HG03060 (cell line): Measurements from ENCODE around the gene R3HDM4.
"Not testable (repeated sequence)": the region's sequence is repeated elsewhere in the genome, so short reads cannot be mapped to it uniquely, and the experiment has no call there.

Experiments used
- ATAC-seq: cut with Tn5 transposase; IDR thresholded peaks from one replicate; pipeline ENCODE4 v1.9.1; 2021; ENCODE audit warnings: low read depth, moderate number of reproducible peaks; ENCODE audit not compliant: unreplicated experiment

R3HDM4 gene

GRCh38 chr19:878751-879561, 34.1 kb downstream of the R3HDM4 start:
- ATAC-seq, result not testable (repeated sequence)

- ATAC-seq, result not testable (repeated sequence)
Observed at GRCh38 chr19:877992-878660, 34.9 kb downstream of the R3HDM4 start.

- no peak for ATAC-seq
Observed at GRCh38 chr19:876780-877314, 36.2 kb downstream of the R3HDM4 start.

- no peak for ATAC-seq
Observed at GRCh38 chr19:876089-876488, 36.9 kb downstream of the R3HDM4 start.

GRCh38 chr19:875265-875879, 37.6 kb downstream of the R3HDM4 start:
- no peak for ATAC-seq

- ATAC-seq, result no peak
Observed at GRCh38 chr19:873561-874041, 39.4 kb downstream of the R3HDM4 start.

DNA sequence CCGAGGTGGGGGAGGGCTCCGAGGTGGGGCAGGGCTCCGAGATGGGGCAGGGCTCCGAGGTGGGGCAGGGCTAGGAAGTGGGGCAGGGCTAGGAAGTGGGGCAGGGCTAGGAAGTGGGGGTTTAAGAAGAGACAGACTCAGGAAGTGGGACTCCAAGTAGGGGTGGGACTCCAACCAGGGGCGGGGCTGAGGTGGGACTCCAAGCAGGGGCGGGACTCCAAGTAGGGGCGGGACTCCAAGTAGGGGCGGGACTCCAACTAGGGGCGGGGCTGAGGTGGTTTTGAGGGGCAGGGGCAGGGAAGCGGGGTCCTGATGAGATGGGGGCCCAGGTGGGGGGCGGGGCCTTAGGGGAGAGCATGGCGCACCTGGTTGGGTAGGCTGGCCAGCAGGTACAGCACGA, 39.9 kb downstream of the R3HDM4 start:
- ATAC-seq, result no peak

DNA sequence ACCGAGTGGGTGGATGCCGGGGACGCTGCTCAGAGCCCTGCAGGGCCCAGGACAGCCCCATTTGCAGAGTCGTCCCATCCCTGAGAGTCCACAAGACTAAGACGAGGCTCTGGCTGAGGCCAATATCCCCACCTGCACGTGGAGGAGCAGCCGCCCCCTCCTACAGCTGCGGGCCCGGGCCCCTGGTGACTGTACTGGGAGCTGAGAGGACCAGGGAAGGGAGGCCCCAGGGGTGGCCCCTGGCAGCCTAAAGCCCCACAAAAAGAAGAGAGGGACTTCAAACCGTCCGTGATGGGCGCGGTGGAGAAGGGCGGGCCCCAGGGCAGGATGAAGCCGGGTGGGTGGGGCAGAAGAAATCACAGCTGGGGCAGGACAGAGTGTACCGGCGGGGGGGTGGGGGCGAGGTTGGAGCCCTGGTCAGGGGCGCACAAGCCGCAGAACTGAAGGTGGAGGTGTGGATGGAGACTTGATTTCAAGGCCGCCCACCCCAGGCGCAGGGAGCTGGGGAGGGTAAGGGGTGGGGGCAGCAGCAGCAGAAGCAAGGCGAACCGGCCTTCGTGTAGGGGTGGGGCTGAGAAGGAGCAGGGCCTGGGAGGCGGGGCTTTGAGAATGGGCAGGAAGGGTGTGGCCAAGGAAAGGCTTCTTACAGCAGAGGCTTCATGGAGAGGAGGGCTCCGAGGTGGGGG, 40.6 kb downstream of the R3HDM4 start:
- ATAC-seq, result no peak

DNA sequence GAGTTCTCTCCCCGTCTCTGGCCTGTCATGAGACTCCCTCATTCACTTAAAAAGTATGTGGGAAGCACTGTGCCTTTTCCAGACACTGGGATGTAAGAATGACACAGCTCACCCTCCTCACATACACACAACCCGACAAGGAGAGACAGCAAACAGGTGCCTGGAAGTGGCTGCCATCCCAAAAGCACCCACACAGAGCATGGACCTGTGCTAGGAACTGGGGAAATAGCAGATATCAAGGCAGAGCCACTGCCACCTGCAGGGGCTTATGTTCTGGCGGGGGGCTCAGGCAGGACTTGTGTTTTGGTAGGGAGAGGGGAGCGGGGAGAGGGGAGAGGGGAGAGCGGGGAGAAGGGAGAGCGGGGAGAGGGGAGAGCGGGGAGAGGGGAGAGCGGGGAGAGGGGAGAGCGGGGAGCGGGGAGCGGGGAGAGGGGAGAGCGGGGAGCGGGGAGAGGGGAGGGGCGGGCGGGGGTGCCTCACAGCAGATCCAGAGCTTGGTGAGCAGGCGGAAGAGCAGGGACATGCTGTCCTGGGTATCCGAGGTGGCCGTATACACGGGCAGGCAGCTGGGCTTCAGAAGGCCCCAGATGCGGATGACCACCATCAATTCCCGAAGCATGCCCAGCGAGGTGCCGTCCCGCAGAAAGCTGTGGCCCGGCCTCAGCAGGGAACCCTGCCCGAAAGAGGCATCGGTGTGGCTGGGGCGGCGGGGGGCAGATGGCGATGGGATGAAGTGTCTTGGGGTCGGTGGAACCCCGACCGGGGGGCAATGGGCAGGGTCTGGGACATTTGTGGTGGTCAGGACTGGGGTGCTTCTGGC, 41.4 kb downstream of the R3HDM4 start:
- no peak for ATAC-seq

DNA sequence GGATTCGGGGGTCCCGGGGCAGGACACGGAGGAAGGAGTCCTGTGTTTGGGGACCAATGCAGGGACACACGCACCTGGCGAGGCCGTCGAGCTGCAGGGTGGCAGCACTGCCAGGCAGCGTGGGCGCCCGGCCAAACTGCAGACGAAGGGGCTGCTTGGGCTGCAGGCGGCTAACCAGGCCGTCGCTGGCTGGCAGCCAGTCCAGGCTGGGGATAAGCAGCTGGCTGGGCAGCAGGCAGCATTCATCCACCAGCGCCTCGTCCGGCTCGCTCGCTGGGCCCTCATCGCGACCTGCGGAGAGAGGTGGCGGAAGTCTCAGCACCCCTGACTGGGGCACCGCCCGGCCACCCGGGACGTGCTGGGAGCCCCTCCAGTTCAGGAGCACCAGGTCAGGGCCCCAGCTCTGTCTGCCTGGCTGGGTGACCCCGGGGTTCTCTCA, 42.0 kb downstream of the R3HDM4 start:
- no peak for ATAC-seq

DNA sequence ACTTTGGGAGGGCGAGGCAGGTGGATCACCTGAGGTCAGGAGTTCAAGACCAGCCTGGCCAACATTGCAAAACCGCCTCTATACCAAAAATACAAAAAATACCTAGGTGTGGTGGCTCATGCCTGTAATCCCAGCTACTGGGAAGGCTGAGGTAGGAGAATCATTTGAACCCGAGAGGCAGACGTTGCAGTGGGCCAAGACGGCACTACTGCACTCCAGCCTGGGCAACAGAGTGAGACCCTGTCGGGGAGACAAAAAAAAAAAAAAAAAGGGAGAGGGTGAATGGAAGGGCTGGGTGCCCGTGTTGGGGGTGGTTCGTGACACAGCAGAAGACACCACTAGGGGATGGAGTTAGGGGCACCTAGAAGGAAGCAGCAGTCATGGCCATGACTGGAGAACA, 42.7 kb downstream of the R3HDM4 start:
- ATAC-seq, result no peak

- ATAC-seq, result no peak
Observed at GRCh38 chr19:869245-870177, 43.5 kb downstream of the R3HDM4 start.

- ATAC-seq, result no peak
Observed at GRCh38 chr19:868458-869244, 44.4 kb downstream of the R3HDM4 start.

DNA sequence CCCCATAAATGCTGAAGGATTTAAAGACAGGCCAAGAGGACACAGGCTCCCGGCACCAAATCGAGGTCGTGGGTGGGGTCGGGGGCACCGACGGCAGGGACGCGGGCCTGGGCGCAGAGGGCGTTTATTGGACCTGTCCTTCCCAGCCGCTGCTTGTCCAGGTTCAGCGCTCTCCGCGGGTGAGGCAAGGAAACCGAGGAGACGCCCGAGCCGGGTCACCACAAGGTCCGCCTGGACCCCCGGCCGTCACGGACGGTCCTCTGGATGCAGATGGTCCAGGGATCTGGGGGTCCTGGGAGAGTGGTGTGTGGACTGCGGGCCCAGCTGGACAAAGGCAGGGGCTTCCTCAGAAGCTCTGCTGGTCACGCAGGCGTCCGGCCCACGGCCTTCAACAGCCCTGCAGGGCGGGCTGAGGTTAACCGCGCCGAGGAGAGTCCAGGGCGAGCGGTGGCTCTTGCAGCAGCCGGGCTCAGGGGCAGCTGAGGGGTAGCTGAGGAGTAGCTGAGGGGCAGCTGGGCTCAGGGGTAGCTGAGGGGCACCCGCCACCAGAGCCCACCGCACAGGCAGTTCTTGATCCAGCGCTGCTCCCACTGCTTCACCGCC, 45.1 kb downstream of the R3HDM4 start:
- no peak for ATAC-seq

DNA sequence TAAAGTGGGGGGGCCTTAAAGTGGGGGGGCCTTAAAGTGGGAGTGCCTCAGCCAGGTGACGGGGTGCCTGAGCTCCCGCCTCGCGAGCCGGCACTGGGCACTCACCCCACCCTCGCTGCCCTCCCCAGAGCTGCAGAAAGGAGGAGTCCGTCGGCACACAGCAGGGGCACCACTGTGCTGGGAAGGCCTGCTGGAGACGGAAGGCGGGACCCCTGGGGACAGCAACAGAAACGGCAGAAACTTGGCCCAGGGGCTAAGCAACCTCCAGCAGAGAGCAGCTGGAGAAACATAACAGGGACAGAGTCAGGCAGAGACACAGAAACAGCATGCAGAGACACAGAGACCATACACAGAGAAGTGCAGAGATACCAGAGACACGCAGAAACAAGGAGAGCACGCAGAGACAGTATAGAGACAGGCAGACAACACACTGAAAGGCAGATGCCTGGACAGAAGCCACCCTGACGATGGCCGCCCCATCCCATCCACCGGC, 45.7 kb downstream of the R3HDM4 start:
- ATAC-seq, result no peak

GRCh38 chr19:866769-867300, 46.2 kb downstream of the R3HDM4 start:
- no peak for ATAC-seq

DNA sequence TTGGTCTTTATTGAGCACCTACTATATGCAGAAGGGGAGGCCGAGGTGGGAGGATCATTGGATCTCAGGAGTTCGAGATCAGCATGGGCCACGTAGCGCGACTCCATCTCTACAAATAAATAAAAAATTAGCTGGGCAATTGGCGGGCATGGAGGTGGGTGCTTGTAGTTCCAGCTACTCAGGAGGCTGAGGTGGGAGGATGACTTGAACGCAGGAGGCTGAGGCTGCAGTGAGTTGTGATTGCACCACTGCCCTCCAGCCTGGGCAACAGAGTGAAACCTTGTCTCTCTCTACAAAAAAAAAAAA, 49.8 kb downstream of the R3HDM4 start:
- ATAC-seq, result no peak
